CD14-positive monocyte (primary cell): ENCODE data around the gene CYP4F8. TPM values are rescaled to one million over a fixed set of nuclear protein-coding genes. Genes with fewer than 3 reads are reported as not detected.

Experiments
- DNase-seq, 3 donors: peaks; one replicate each; pipeline ENCODE4 v3.0.0-alpha.2; 2011 to 2022
- H2AFZ ChIP-seq: 2 replicates; pipeline ENCODE4 v1.6.0; 2012; ENCODE audit warnings: mild to moderate bottlenecking, low read depth, low read length, inconsistent platforms; ENCODE audit not compliant: insufficient read depth, poor library complexity, severe bottlenecking
- H3K27ac ChIP-seq, 2 donors: 1 replicate in 1 of 2; 2 replicates in 1 of 2; pipeline ENCODE4 v1.5.1; 2012 to 2013; ENCODE audit warnings: low read length in 2 of 2, control low read depth in 1 of 2, inconsistent platforms in 1 of 2, low read depth in 1 of 2, mild to moderate bottlenecking in 1 of 2
- H3K27me3 ChIP-seq, 2 donors: one replicate each; pipeline versions ENCODE4 v1.6.0 to v1.6.1; 2011 to 2013; ENCODE audit warnings: low read length in 2 of 2; ENCODE audit not compliant: control insufficient read depth in 2 of 2, insufficient read depth in 2 of 2
- H3K36me3 ChIP-seq, 2 donors: replicated peaks in 1 of 2; 1 replicate in 1 of 2; 2 replicates in 1 of 2; pipeline versions ENCODE4 v1.5.1 to v1.6.1; 2012 to 2013; ENCODE audit warnings: low read length in 2 of 2, control low read depth in 1 of 2, inconsistent platforms in 1 of 2, mild to moderate bottlenecking in 1 of 2; ENCODE audit not compliant: insufficient read depth in 2 of 2, control insufficient read depth in 1 of 2
- H3K4me1 ChIP-seq, 2 donors: 1 replicate in 1 of 2; 2 replicates in 1 of 2; pipeline versions ENCODE4 v1.5.1 to v1.6.1; 2012 to 2013; ENCODE audit warnings: low read length in 2 of 2, control low read depth in 1 of 2, inconsistent platforms in 1 of 2, mild to moderate bottlenecking in 1 of 2, moderate library complexity in 1 of 2; ENCODE audit not compliant: insufficient read depth in 2 of 2, control insufficient read depth in 1 of 2
- H3K4me2 ChIP-seq: replicated peaks from 2 replicates; pipeline ENCODE3; 2012; ENCODE audit warnings: low read length, moderate library complexity, mild to moderate bottlenecking; ENCODE audit not compliant: poor library complexity, severe bottlenecking; ENCODE audit errors: extremely low read depth
- H3K4me3 ChIP-seq, 3 experiments: fragments of 200-600 bp in 1 of 3; sonication (generic) in 1 of 3; replicated peaks in 1 of 3; 1 replicate in 2 of 3; 2 replicates in 1 of 3; pipeline ENCODE4 v1.5.1; 2011 to 2013; ENCODE audit warnings: low read length in 3 of 3, mild to moderate bottlenecking in 3 of 3, control low read depth in 2 of 3, low read depth in 2 of 3, inconsistent platforms in 1 of 3, moderate library complexity in 1 of 3
- H3K79me2 ChIP-seq: 2 replicates; pipeline ENCODE4 v1.6.0; 2012; ENCODE audit warnings: mild to moderate bottlenecking, control low read depth, inconsistent platforms, low read length, moderate library complexity; ENCODE audit not compliant: insufficient read depth
- H3K9ac ChIP-seq: 2 replicates; pipeline ENCODE4 v1.6.0; 2017; ENCODE audit warnings: low read length, mild to moderate bottlenecking; ENCODE audit not compliant: insufficient read depth, poor library complexity, severe bottlenecking
- H3K9me3 ChIP-seq, 2 donors: replicated peaks in 1 of 2; 1 replicate in 1 of 2; 2 replicates in 1 of 2; pipeline versions ENCODE4 v1.5.1 to v1.6.1; 2012 to 2013; ENCODE audit warnings: low read length in 2 of 2, control low read depth in 1 of 2; ENCODE audit not compliant: control insufficient read depth in 1 of 2, insufficient read depth in 1 of 2
- H4K20me1 ChIP-seq: 2 replicates; pipeline ENCODE4 v1.6.0; 2012; ENCODE audit warnings: mild to moderate bottlenecking, low read length, control low read depth, moderate library complexity; ENCODE audit not compliant: insufficient read depth
- H3K27ac Mint-ChIP-seq, 7 donors: one replicate each; pipeline ENCODE4 v1.8.0; 2020; ENCODE audit warnings: mild to moderate bottlenecking in 7 of 7, mixed read lengths in 7 of 7, moderate library complexity in 6 of 7, inconsistent platforms in 2 of 7
- H3K27me3 Mint-ChIP-seq, 3 donors: one replicate each; pipeline ENCODE4 v1.8.0; 2021 to 2022; ENCODE audit warnings: low read depth in 3 of 3, mild to moderate bottlenecking in 3 of 3, mixed read lengths in 3 of 3, moderate library complexity in 3 of 3, inconsistent platforms in 1 of 3
- H3K36me3 Mint-ChIP-seq, 2 donors: one replicate each; pipeline ENCODE4 v1.8.0; 2020; ENCODE audit warnings: mixed read lengths in 2 of 2, inconsistent platforms in 1 of 2, mild to moderate bottlenecking in 1 of 2
- H3K4me1 Mint-ChIP-seq: one replicate; pipeline ENCODE4 v1.8.0; 2020; ENCODE audit warnings: mild to moderate bottlenecking, mixed read lengths
- H3K4me3 Mint-ChIP-seq, 2 donors: one replicate each; pipeline ENCODE4 v1.8.0; 2020; ENCODE audit warnings: mild to moderate bottlenecking in 2 of 2, mixed read lengths in 2 of 2, moderate library complexity in 1 of 2
- H3K9me3 Mint-ChIP-seq, 7 donors: one replicate each; pipeline ENCODE4 v1.8.0; 2020 to 2022; ENCODE audit warnings: mixed read lengths in 7 of 7, mild to moderate bottlenecking in 6 of 7, moderate library complexity in 6 of 7, inconsistent platforms in 2 of 7
- WGBS: methylation state at CpG from one replicate; pipeline ENCODE4 v1.1.5; 2013; ENCODE audit warnings: missing lambda C conversion rate; ENCODE audit not compliant: insufficient coverage; 5-methylcytosine and 5-hydroxymethylcytosine counted together
- intact Hi-C, 2 donors: fragments of 100-400 bp; cut with micrococcal nuclease; formaldehyde crosslinking; loops; one replicate each; pipeline versions ENCODE4 v1.15.0 to v1.15.1; 2023
- polyA plus RNA-seq, 3 donors: library from polyadenylated mRNA; depleted of rRNA in 1 of 3; unstranded in 2 of 3; stranded (reverse) in 1 of 3; fragments of 300-500 nt in 2 of 3; fragments of >200 nt in 1 of 3; fragmentation: Illumina TruSeq in 2 of 3; gene quantifications; 1 replicate in 2 of 3; 2 replicates in 1 of 3; pipeline ENCODE4 v1.2.3, GENCODE V29; 2012 to 2021
- TF ChIP-seq, protein P1 (sequence below): fragments of 200-600 bp; IDR thresholded peaks from one replicate; pipeline ENCODE4 v1.8.0; 2022; ENCODE audit warnings: antibody characterized with exemption, mild to moderate bottlenecking

Gene CYP4F8
- polyA plus RNA-seq, 3 donors = not detected

GRCh38 chr19:15656467-15656866 is 41.4 kb downstream of the CYP4F8 start:
- H3K27me3 ChIP-seq = peaks cover 2% of the 10 kb centered on the region in 2 donors
- peaks cover 2 to 31% of the 10 kb centered on the region in 2 donors for H3K36me3 Mint-ChIP-seq
- H3K27ac ChIP-seq = no peak overlapping the region
- no peak overlapping the region for H2AFZ ChIP-seq
- H3K4me1 ChIP-seq = no peaks in the 10 kb centered on the region
- no peak overlapping the region for H3K9ac ChIP-seq
- H3K4me3 ChIP-seq = no peak overlapping the region
- DNase-seq = no peak
- H3K4me2 ChIP-seq = no peak overlapping the region
- no peak overlapping the region for H3K27ac Mint-ChIP-seq
- H3K9me3 Mint-ChIP-seq = peaks cover 0 to 2% (median 0%) of the 10 kb centered on the region in 7 donors
- H3K79me2 ChIP-seq = no peaks in the 10 kb centered on the region
- H3K4me1 Mint-ChIP-seq = no peaks in the 10 kb centered on the region
- intact Hi-C loops = no loop called here
- no peaks in the 10 kb centered on the region for H4K20me1 ChIP-seq
- H3K36me3 ChIP-seq = peaks cover 0 to 2% of the 10 kb centered on the region in 2 donors
- TF ChIP-seq, protein P1, sequence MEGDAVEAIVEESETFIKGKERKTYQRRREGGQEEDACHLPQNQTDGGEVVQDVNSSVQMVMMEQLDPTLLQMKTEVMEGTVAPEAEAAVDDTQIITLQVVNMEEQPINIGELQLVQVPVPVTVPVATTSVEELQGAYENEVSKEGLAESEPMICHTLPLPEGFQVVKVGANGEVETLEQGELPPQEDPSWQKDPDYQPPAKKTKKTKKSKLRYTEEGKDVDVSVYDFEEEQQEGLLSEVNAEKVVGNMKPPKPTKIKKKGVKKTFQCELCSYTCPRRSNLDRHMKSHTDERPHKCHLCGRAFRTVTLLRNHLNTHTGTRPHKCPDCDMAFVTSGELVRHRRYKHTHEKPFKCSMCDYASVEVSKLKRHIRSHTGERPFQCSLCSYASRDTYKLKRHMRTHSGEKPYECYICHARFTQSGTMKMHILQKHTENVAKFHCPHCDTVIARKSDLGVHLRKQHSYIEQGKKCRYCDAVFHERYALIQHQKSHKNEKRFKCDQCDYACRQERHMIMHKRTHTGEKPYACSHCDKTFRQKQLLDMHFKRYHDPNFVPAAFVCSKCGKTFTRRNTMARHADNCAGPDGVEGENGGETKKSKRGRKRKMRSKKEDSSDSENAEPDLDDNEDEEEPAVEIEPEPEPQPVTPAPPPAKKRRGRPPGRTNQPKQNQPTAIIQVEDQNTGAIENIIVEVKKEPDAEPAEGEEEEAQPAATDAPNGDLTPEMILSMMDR = no peak
- peaks cover 7 to 24% (median 11%) of the 10 kb centered on the region in 3 donors for H3K27me3 Mint-ChIP-seq
- no peak overlapping the region for H3K4me3 Mint-ChIP-seq
- H3K9me3 ChIP-seq = no peaks in the 10 kb centered on the region

DNA sequence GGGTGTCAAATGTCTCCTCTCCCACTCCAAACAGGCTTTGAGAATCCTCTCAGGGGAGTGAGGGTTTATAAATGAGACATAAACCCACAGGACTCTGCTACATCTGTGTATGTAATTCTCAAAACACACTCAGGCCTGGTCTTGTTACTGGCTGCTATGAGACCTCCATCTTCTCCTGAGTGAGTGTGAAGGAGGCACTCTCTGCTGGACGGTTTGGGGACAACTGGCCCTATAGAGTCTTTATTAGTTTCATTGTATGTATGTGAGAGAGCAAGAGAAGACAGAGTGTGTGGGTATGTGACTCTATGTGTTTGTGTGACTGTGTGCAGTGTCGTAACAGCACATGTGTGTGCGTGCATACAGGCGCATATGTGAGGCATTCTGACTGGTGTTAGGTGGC is 48.2 kb downstream of the CYP4F8 start:
- H3K79me2 ChIP-seq = no peaks in the 10 kb centered on the region
- H3K36me3 ChIP-seq = peaks cover 0 to 1% of the 10 kb centered on the region in 2 donors
- 81% methylated on average over 4 of the region's 4 CpGs for WGBS
- H3K27ac Mint-ChIP-seq = no peak overlapping the region
- peaks cover 0 to 5% of the 10 kb centered on the region in 2 donors for H3K36me3 Mint-ChIP-seq
- no peak overlapping the region for H3K9ac ChIP-seq
- no peak overlapping the region for H3K4me3 Mint-ChIP-seq
- no peak for DNase-seq
- H3K9me3 ChIP-seq = peaks cover 0 to 3% of the 10 kb centered on the region in 2 donors
- peaks cover 0 to 2% of the 10 kb centered on the region in 2 donors for H3K27me3 ChIP-seq
- H3K27ac ChIP-seq = no peak overlapping the region
- peaks cover 12% of the 10 kb centered on the region in 2 donors for H3K4me1 ChIP-seq
- H2AFZ ChIP-seq = no peak overlapping the region
- H4K20me1 ChIP-seq = no peaks in the 10 kb centered on the region
- intact Hi-C loops = no loop called here
- no peaks in the 10 kb centered on the region for H3K4me1 Mint-ChIP-seq
- peaks cover 0 to 5% (median 2%) of the 10 kb centered on the region in 7 donors for H3K9me3 Mint-ChIP-seq
- H3K4me2 ChIP-seq = no peak overlapping the region
- TF ChIP-seq, protein P1 = no peak
- H3K4me3 ChIP-seq = no peak overlapping the region
- peaks cover 6 to 15% (median 10%) of the 10 kb centered on the region in 3 donors for H3K27me3 Mint-ChIP-seq
